Upper lobe of left lung (tissue), 4 donors: ENCODE results near the gene COL23A1.

Experiments used
- CTCF ChIP-seq, 6 experiments: fragments of 450-650 bp in 4 of 6; fragments of 200-600 bp in 2 of 6; sonication (generic) in 2 of 6; IDR thresholded peaks; one replicate each; pipeline ENCODE4 v1.5.1; 2016 to 2019; ENCODE audit warnings: antibody characterized with exemption in 6 of 6
- EP300 ChIP-seq, 4 donors: sonication (generic); formaldehyde crosslinking; IDR thresholded peaks; one replicate each; pipeline ENCODE4 v1.5.1; 2017; ENCODE audit warnings: antibody characterized with exemption in 4 of 4, control low read depth in 2 of 4
- POLR2A ChIP-seq, 4 donors: fragments of 450-650 bp; IDR thresholded peaks; one replicate each; pipeline ENCODE4 v1.5.1; 2016 to 2017; ENCODE audit warnings: antibody characterized with exemption in 4 of 4, mild to moderate bottlenecking in 2 of 4
- POLR2AphosphoS5 ChIP-seq, 2 donors: sonication (generic); formaldehyde crosslinking; IDR thresholded peaks; one replicate each; pipeline ENCODE4 v1.5.1; 2017; ENCODE audit warnings: antibody characterized with exemption in 2 of 2

- TF ChIP-seq CTCF (IDR thresholded peaks at IDR 0.05) (no peak), POLR2A (IDR thresholded peaks at IDR 0.05) (no peak), EP300 (IDR thresholded peaks at IDR 0.05) (no peak), POLR2AphosphoS5 (IDR thresholded peaks at IDR 0.05) (no peak)
Measured at GRCh38 chr5:178287091-178287790, 303.0 kb downstream of the COL23A1 start.
